Coronary artery (tissue), 2 donors: ENCODE data around the gene NUP35.

Experiments used
- DNase-seq: peaks from one replicate; pipeline ENCODE4 v3.0.0-alpha.2; 2017; ENCODE audit warnings: low spot score
- H3K27ac ChIP-seq, 2 donors: fragments of 200-600 bp; sonication (generic); one replicate each; pipeline ENCODE4 v1.5.1; 2016 to 2019
- H3K4me3 ChIP-seq: fragments of 200-600 bp; sonication (generic); 2 replicates; pipeline ENCODE4 v1.5.1; 2016; ENCODE audit warnings: mild to moderate bottlenecking, moderate library complexity
- TF ChIP-seq, protein P1 (sequence below): fragments of 200-600 bp; sonication (generic); IDR thresholded peaks from one replicate; pipeline ENCODE4 v1.5.1; 2019; ENCODE audit warnings: antibody characterized with exemption

Gene NUP35, protein sequence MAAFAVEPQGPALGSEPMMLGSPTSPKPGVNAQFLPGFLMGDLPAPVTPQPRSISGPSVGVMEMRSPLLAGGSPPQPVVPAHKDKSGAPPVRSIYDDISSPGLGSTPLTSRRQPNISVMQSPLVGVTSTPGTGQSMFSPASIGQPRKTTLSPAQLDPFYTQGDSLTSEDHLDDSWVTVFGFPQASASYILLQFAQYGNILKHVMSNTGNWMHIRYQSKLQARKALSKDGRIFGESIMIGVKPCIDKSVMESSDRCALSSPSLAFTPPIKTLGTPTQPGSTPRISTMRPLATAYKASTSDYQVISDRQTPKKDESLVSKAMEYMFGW

DNA sequence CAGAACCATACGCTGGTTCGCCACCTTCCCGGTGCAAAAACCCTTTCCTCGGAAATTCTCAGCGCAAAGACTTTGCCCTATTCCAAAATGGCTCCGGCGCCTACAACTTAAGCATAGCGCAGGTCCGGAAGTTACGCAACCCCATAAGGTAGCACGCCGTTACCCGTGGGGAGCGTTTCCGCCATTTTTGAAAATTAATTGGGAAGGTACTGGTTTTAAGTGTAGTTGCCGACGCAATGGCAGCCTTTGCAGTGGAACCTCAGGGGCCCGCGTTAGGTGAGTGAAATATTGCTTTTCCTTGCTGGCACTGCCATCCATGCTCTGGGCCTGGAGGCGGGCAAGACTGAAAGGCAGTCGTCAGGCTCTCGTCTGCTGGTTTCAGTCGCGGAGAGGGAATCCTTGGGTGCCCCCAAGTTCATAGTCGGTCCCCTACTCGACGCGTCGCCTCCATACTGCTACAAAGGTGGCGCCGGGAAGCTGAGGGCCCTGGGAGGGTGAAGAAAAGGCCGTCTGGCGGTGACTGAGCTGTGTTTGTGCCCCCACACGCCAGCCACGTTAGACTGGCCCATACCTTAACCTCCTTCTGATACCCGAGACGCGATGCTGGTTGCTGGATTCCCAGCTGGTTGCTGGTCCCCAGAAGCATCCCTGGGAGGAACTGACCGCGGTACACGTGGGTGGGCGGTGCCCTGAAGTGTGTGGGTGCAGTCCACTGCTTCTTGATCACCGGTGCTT lies at the start of gene NUP35:
TSS of gene NUP35 (plus strand) at position 222 of the 735 bp plus-strand sequence. CDS start at position 237, 15 bp downstream.
- TF ChIP-seq, protein P1, sequence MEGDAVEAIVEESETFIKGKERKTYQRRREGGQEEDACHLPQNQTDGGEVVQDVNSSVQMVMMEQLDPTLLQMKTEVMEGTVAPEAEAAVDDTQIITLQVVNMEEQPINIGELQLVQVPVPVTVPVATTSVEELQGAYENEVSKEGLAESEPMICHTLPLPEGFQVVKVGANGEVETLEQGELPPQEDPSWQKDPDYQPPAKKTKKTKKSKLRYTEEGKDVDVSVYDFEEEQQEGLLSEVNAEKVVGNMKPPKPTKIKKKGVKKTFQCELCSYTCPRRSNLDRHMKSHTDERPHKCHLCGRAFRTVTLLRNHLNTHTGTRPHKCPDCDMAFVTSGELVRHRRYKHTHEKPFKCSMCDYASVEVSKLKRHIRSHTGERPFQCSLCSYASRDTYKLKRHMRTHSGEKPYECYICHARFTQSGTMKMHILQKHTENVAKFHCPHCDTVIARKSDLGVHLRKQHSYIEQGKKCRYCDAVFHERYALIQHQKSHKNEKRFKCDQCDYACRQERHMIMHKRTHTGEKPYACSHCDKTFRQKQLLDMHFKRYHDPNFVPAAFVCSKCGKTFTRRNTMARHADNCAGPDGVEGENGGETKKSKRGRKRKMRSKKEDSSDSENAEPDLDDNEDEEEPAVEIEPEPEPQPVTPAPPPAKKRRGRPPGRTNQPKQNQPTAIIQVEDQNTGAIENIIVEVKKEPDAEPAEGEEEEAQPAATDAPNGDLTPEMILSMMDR: no peak
- peak; percentile 85 for DNase-seq
- Histone ChIP-seq H3K27ac (peak within 1 kb of the TSS; percentile 62 to 81), H3K4me3 (peak within 1 kb of the TSS; percentile 83)

DNA sequence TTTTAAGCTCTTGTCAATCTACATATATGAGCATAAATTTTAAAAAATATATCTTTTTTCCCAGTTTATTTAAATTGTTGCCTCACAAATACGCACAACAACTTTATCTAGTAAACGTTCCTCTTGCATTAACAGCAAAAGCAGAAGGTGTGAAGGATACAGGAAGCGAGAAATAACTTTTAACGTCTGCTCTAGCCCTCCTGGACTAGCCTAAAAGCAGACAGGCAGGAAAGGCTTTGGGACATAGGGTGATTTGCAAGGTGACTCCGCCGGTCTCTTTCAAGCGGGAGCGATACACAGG lies 46.1 kb upstream of the NUP35 start:
- TF ChIP-seq, protein P1: no peak
- DNase-seq: no peak
- peak overlapping the region; percentile 81 for H3K4me3 ChIP-seq
- peak overlapping the region; percentile 71 to 92 for H3K27ac ChIP-seq

DNA sequence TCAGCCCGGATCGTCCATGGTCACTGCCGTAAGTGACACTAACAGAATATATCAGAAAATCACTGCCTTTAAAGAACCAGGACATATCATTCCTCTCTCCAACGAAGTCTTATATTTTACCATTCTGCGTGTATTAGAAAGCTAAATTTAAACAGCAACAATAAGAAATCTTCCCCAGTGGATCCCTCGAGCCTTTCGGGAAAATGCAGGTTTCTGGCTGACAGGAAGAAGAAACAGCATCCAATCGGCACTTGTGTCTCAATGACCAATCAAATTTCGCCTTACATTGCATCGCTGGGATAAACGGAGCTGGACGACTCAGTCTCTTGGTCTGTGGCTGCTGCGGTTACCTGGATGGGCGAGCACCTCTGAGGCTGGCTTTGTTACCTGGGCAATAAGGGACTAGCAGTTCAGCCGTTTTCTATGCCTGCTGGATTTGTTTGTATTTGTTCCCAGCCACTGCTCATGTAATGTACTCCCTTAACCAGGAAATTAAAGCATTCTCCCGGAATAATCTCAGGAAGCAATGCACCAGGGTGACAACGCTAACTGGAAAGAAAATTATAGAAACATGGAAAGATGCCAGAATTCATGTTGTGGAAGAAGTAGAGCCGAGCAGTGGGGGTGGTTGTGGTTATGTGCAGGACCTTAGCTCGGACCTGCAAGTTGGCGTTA lies 45.6 kb upstream of the NUP35 start, which contains the start of gene DUSP19:
TSS of gene DUSP19 (plus strand) at position 284 of the 675 bp plus-strand sequence. CDS start at position 471, 187 bp downstream.
- Histone ChIP-seq H3K4me3 (peak within 1 kb of the TSS; percentile 81), H3K27ac (peak within 1 kb of the TSS; percentile 71 to 92)
- TF ChIP-seq, protein P1: no peak
- DNase-seq: peak; percentile 92

DNA sequence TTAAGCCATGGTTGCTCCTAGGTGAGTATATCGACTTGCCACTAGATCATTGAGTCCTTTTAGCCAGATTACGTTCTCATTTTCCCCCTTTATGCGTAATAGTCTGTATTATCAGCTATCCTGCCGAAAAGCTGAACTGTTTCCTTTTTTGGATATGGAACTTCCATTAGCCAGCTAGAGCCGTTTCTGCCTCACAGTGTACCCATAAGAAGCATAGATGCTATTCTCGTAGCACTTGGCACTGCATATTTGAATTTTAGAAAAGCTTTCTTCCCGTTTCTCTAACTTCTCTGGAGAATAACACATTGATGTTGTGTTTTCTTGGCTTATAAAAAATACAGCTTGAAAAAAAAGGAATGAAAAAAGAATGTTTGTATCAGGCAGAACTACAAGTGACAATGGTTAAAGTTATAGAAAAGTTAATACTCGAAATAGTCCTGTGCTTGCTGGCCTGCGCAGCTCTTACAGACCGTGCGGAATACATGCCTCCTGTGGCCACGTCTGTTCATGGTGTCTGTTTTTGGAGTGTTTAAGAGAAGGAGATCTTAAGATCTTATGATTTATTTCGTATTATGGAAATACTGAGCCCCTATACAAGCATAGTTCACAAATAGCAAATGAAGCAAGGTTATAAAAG lies 45.0 kb upstream of the NUP35 start:
- Histone ChIP-seq H3K27ac (peak overlapping the region; percentile 71 to 92), H3K4me3 (peak overlapping the region; percentile 81)
- DNase-seq: no peak
- TF ChIP-seq, protein P1: no peak

DNA sequence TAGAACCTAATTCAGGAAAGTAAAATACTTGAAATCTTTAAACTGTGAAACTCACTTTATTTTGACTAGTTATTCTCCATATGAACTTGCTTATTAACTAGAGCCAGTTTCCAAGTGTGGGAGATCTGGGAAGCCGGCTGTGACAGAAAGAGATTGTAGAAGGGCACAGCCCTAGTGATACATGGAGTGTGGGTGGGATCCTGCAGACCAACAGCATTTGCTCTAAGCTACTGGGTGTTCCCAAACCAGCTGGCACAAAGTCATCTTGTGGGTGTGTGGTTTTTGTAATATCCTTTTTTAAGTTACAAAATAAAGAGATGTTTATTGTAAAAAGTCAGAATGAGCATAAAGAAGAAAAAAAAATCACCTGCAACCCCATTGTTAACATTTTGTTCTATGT lies 42.3 kb upstream of the NUP35 start:
- no peak for DNase-seq
- Histone ChIP-seq H3K4me3 (no peak overlapping the region), H3K27ac (no peak overlapping the region)
- TF ChIP-seq, protein P1: no peak

DNA sequence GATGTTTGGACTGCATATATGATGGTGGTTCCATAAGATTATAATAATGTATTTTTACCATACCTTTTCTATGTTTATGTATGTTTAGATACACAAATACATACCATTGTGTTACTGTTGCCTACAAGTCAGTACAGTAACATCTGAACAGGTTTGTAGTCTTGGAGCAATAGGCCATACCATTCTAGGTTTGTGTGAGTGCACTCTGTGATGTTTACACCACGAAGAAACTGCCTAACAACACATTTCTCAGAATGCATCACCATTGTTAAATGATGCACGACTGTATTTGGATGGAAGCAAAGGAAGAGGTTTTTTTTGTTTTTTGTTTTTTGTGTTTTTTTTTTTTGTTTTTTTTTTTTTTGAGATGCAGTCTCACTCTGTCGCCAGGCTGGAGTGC lies 36.2 kb upstream of the NUP35 start:
- no peak overlapping the region for H3K27ac ChIP-seq
- no peak for DNase-seq
- H3K4me3 ChIP-seq: no peak overlapping the region
- TF ChIP-seq, protein P1: no peak
